Activated CD4-positive, alpha-beta T cell treated with anti-CD3 and anti-CD28 coated beads, Interleukin-2, amount 10 ng/mL, durations not matched to agents 24 days and 14 days (primary cell): ENCODE data around the gene PBX4. TPM values are rescaled to one million over a fixed set of nuclear protein-coding genes. Genes with fewer than 3 reads are reported as not detected.
A peak's percentile ranks its signal among the peaks of the same experiment; 100 is the strongest.

Experiments
- DNase-seq: peaks from one replicate; pipeline ENCODE4 v3.0.0; 2022
- H3K27ac Mint-ChIP-seq: one replicate; pipeline ENCODE4 v1.8.0; 2022; ENCODE audit warnings: mild to moderate bottlenecking, mixed read lengths
- H3K27me3 Mint-ChIP-seq: one replicate; pipeline ENCODE4 v1.8.0; 2022; ENCODE audit warnings: mixed read lengths
- H3K36me3 Mint-ChIP-seq: one replicate; pipeline ENCODE4 v1.8.0; 2022; ENCODE audit warnings: low read depth, mild to moderate bottlenecking, mixed read lengths
- H3K4me1 Mint-ChIP-seq: one replicate; pipeline ENCODE4 v1.8.0; 2021; ENCODE audit warnings: mixed read lengths
- H3K4me3 Mint-ChIP-seq: one replicate; pipeline ENCODE4 v1.8.0; 2022; ENCODE audit warnings: mild to moderate bottlenecking, moderate library complexity, mixed read lengths
- H3K9me3 Mint-ChIP-seq: one replicate; pipeline ENCODE4 v1.8.0; 2021; ENCODE audit warnings: mixed read lengths
- intact Hi-C: fragments of 100-400 bp; cut with micrococcal nuclease; formaldehyde crosslinking; loops from one replicate; pipeline ENCODE4 v1.15.1; 2023
- total RNA-seq: library from RNA; stranded (reverse); gene quantifications from 2 replicates; pipeline ENCODE4 v1.2.3, GENCODE V29; 2022

PBX4 gene
- total RNA-seq, 1 donor from 2014 or later: 20.5 TPM

GRCh38 chr19:19545707-19546106 is 72.8 kb downstream of the PBX4 start:
- peaks cover 6% of the 10 kb centered on the region for H3K4me1 Mint-ChIP-seq

GRCh38 chr19:19544954-19545591 is 73.4 kb downstream of the PBX4 start:
- no peak overlapping the region for H3K27ac Mint-ChIP-seq
- intact Hi-C loops: no loop called here
- no peak overlapping the region for H3K4me3 Mint-ChIP-seq
- peaks cover 8% of the 10 kb centered on the region for H3K4me1 Mint-ChIP-seq
- no peak for DNase-seq
- peaks cover 5% of the 10 kb centered on the region for H3K27me3 Mint-ChIP-seq
- H3K36me3 Mint-ChIP-seq: no peaks in the 10 kb centered on the region
- H3K9me3 Mint-ChIP-seq: no peaks in the 10 kb centered on the region

More at GRCh38 chr19:19545707-19546106, 72.8 kb downstream of the PBX4 start:
- intact Hi-C loops: no loop called here
- no peaks in the 10 kb centered on the region for H3K36me3 Mint-ChIP-seq
- H3K27ac Mint-ChIP-seq: no peak overlapping the region
- H3K4me3 Mint-ChIP-seq: no peak overlapping the region
- no peaks in the 10 kb centered on the region for H3K9me3 Mint-ChIP-seq
- H3K27me3 Mint-ChIP-seq: peaks cover 4% of the 10 kb centered on the region
- DNase-seq: no peak

- intact Hi-C loops: no loop called here
- no peaks in the 10 kb centered on the region for H3K9me3 Mint-ChIP-seq
- H3K4me3 Mint-ChIP-seq: no peak overlapping the region
- peaks cover 5% of the 10 kb centered on the region for H3K27me3 Mint-ChIP-seq
- H3K4me1 Mint-ChIP-seq: peaks cover 8% of the 10 kb centered on the region
- H3K27ac Mint-ChIP-seq: no peak overlapping the region
- no peaks in the 10 kb centered on the region for H3K36me3 Mint-ChIP-seq
- no peak for DNase-seq
Measured at GRCh38 chr19:19544257-19544953, 74.1 kb downstream of the PBX4 start.

GRCh38 chr19:19543640-19544039 is 74.8 kb downstream of the PBX4 start:
- intact Hi-C loops: no loop called here
- no peak for DNase-seq
- no peaks in the 10 kb centered on the region for H3K9me3 Mint-ChIP-seq
- H3K4me1 Mint-ChIP-seq: peaks cover 10% of the 10 kb centered on the region
- H3K27ac Mint-ChIP-seq: no peak overlapping the region
- no peaks in the 10 kb centered on the region for H3K36me3 Mint-ChIP-seq
- H3K27me3 Mint-ChIP-seq: peaks cover 7% of the 10 kb centered on the region
- no peak overlapping the region for H3K4me3 Mint-ChIP-seq

GRCh38 chr19:19543101-19543500 is 75.4 kb downstream of the PBX4 start:
- Mint-ChIP-seq H3K4me1 (peaks cover 12% of the 10 kb centered on the region), H3K36me3 (no peaks in the 10 kb centered on the region), H3K4me3 (no peak overlapping the region), H3K27ac (no peak overlapping the region), H3K9me3 (no peaks in the 10 kb centered on the region), H3K27me3 (peaks cover 10% of the 10 kb centered on the region)
- DNase-seq: no peak
- intact Hi-C loops: no loop called here

- Mint-ChIP-seq H3K9me3 (no peaks in the 10 kb centered on the region), H3K4me3 (no peak overlapping the region), H3K36me3 (no peaks in the 10 kb centered on the region), H3K27me3 (peaks cover 14% of the 10 kb centered on the region), H3K4me1 (peaks cover 14% of the 10 kb centered on the region), H3K27ac (no peak overlapping the region)
- DNase-seq: no peak
- intact Hi-C loops: no loop called here
Measured at GRCh38 chr19:19542507-19542906, 76.0 kb downstream of the PBX4 start.

- peaks cover 16% of the 10 kb centered on the region for H3K4me1 Mint-ChIP-seq
- H3K27me3 Mint-ChIP-seq: peaks cover 17% of the 10 kb centered on the region
- H3K36me3 Mint-ChIP-seq: peaks cover 3% of the 10 kb centered on the region
- peak overlapping the region; percentile 74 for H3K4me3 Mint-ChIP-seq
- DNase-seq: no peak
- intact Hi-C loops: no loop called here
- no peaks in the 10 kb centered on the region for H3K9me3 Mint-ChIP-seq
- H3K27ac Mint-ChIP-seq: no peak overlapping the region
Measured at GRCh38 chr19:19541616-19542015, 76.9 kb downstream of the PBX4 start.

- Mint-ChIP-seq H3K9me3 (no peaks in the 10 kb centered on the region), H3K27ac (peak overlapping the region; percentile 65), H3K4me1 (peaks cover 16% of the 10 kb centered on the region), H3K27me3 (peaks cover 17% of the 10 kb centered on the region), H3K4me3 (peak overlapping the region; percentile 74), H3K36me3 (peaks cover 3% of the 10 kb centered on the region)
- intact Hi-C loops: no loop called here
- peak; percentile 92 for DNase-seq
Measured at GRCh38 chr19:19540715-19541515, 77.6 kb downstream of the PBX4 start.

- Mint-ChIP-seq H3K27ac (peak overlapping the region; percentile 65), H3K4me3 (peak overlapping the region; percentile 74), H3K9me3 (no peaks in the 10 kb centered on the region), H3K4me1 (peaks cover 16% of the 10 kb centered on the region), H3K36me3 (peaks cover 3% of the 10 kb centered on the region), H3K27me3 (peaks cover 17% of the 10 kb centered on the region)
- intact Hi-C loops: no loop called here
- peak; percentile 84 for DNase-seq
Measured at GRCh38 chr19:19540064-19540714, 78.3 kb downstream of the PBX4 start.

GRCh38 chr19:19539698-19540063 is 78.8 kb downstream of the PBX4 start:
- H3K36me3 Mint-ChIP-seq: peaks cover 3% of the 10 kb centered on the region
- intact Hi-C loops: loop anchor here (10.0 kb wide), 1 partner anchor 195 kb away; the partner anchor contains the start of gene ZNF14
- H3K4me3 Mint-ChIP-seq: no peak overlapping the region
- H3K4me1 Mint-ChIP-seq: peaks cover 16% of the 10 kb centered on the region
- H3K9me3 Mint-ChIP-seq: no peaks in the 10 kb centered on the region
- H3K27me3 Mint-ChIP-seq: peaks cover 17% of the 10 kb centered on the region
- H3K27ac Mint-ChIP-seq: no peak overlapping the region
- no peak for DNase-seq

GRCh38 chr19:19538785-19539166 is 79.7 kb downstream of the PBX4 start:
- peaks cover 20% of the 10 kb centered on the region for H3K4me1 Mint-ChIP-seq
- H3K27me3 Mint-ChIP-seq: peaks cover 17% of the 10 kb centered on the region
- H3K36me3 Mint-ChIP-seq: peaks cover 6% of the 10 kb centered on the region
- intact Hi-C loops: loop anchor here (10.0 kb wide), 1 partner anchor 196 kb away; the partner anchor contains the start of gene ZNF14
- H3K27ac Mint-ChIP-seq: no peak overlapping the region
- H3K9me3 Mint-ChIP-seq: no peaks in the 10 kb centered on the region
- H3K4me3 Mint-ChIP-seq: peak overlapping the region; percentile 0
- DNase-seq: no peak

GRCh38 chr19:19538061-19538784 is 80.3 kb downstream of the PBX4 start, which contains the start of gene CILP2:
CILP2 (plus strand) TSS chr19:19538265; CDS start chr19:19538350, 85 bp downstream.
- no peaks in the 10 kb centered on the region for H3K9me3 Mint-ChIP-seq
- intact Hi-C loops: loop anchor here (10.0 kb wide), 1 partner anchor 197 kb away; the partner anchor contains the start of gene ZNF14
- DNase-seq: peak; percentile 72
- peak within 1 kb of the TSS; percentile 0 for H3K4me3 Mint-ChIP-seq
- peaks cover 6% of the 10 kb centered on the region for H3K36me3 Mint-ChIP-seq
- peaks cover 21% of the 10 kb centered on the region for H3K4me1 Mint-ChIP-seq
- peak within 1 kb of the TSS; percentile 37 for H3K27ac Mint-ChIP-seq
- H3K27me3 Mint-ChIP-seq: peaks cover 17% of the 10 kb centered on the region
